Endothelial cell of umbilical vein (primary cell): ENCODE data around the gene DDX31. TPM values are rescaled to one million over a fixed set of nuclear protein-coding genes. Genes with fewer than 3 reads are reported as not detected.

Experiments
- BruUV-seq: library from RNA; stranded (reverse); fragments of 400-500 nt; replicated peaks from 2 replicates; lab custom pipeline; 2021; lab: Mats Ljungman, UMichigan
- CTCF ChIA-PET: fragments of 300-600, 350-600 bp; sonication (Branson Sonifier 250); formaldehyde crosslinking; loops from one replicate; lab custom pipeline; 2021; ENCODE audit warnings: antibody characterized with exemption, inconsistent platforms; lab: Charles Lee
- POLR2A ChIA-PET: fragments of 300-600, 350-600 bp; sonication (Branson Sonifier 250); formaldehyde crosslinking; loops from one replicate; lab custom pipeline; 2021; ENCODE audit warnings: antibody characterized with exemption, inconsistent platforms; lab: Charles Lee
- DNase-seq: peaks from one replicate; pipeline ENCODE4 v3.0.0-alpha.2; 2011; ENCODE audit warnings: low read depth, low spot score
- FAIRE-seq: peaks from 2 replicates; lab custom pipeline; 2011; peaks lifted over from hg19 to GRCh38; lab: Jason Lieb, UNC
- H2AFZ ChIP-seq: 2 replicates; pipeline ENCODE4 v1.6.0; 2012; ENCODE audit warnings: low read depth, low read length, control low read depth, inconsistent platforms
- H3K27ac ChIP-seq: 2 replicates; pipeline ENCODE4 v1.5.1; 2011; ENCODE audit warnings: low read depth, mild to moderate bottlenecking, control low read depth, low read length, moderate library complexity; ENCODE audit not compliant: insufficient read depth
- H3K27me3 ChIP-seq, 2 experiments: 2 replicates each; pipeline versions ENCODE4 v1.6.0 to v1.6.1; 2011; ENCODE audit warnings: low read length in 2 of 2, mixed read lengths in 1 of 2; ENCODE audit not compliant: control insufficient read depth in 2 of 2, insufficient read depth in 2 of 2
- H3K36me3 ChIP-seq, 2 experiments: 2 replicates in 1 of 2; 3 replicates in 1 of 2; pipeline ENCODE4 v1.5.1; 2011; ENCODE audit warnings: low read length in 2 of 2, mild to moderate bottlenecking in 1 of 2, moderate library complexity in 1 of 2; ENCODE audit not compliant: control insufficient read depth in 2 of 2, insufficient read depth in 2 of 2; ENCODE audit errors: extremely low read depth in 1 of 2
- H3K4me1 ChIP-seq: 3 replicates; pipeline ENCODE4 v1.5.1; 2011; ENCODE audit warnings: mild to moderate bottlenecking, low read length; ENCODE audit not compliant: control insufficient read depth, insufficient read depth; ENCODE audit errors: extremely low read depth
- H3K4me2 ChIP-seq: 2 replicates; pipeline ENCODE4 v1.6.1; 2011; ENCODE audit warnings: low read length, control low read depth, mixed read lengths; ENCODE audit not compliant: insufficient read depth
- H3K4me3 ChIP-seq, 3 experiments: fragments of 200-600 bp in 1 of 3; sonication (generic), shearing (Covaris generic) in 1 of 3; replicated peaks in 1 of 3; 2 replicates each; pipeline ENCODE4 v1.5.1; 2011 to 2016; ENCODE audit warnings: control low read depth in 3 of 3, low read length in 3 of 3, mild to moderate bottlenecking in 2 of 3, inconsistent platforms in 1 of 3, low read depth in 1 of 3, moderate library complexity in 1 of 3; ENCODE audit not compliant: insufficient read depth in 1 of 3
- H3K79me2 ChIP-seq: 2 replicates; pipeline ENCODE4 v1.6.0; 2012; ENCODE audit warnings: low read length, inconsistent platforms; ENCODE audit not compliant: control insufficient read depth, insufficient read depth
- H3K9ac ChIP-seq: replicated peaks from 2 replicates; pipeline ENCODE3; 2011; ENCODE audit warnings: low read length, control low read depth; ENCODE audit not compliant: insufficient read depth; ENCODE audit errors: extremely low read depth
- H3K9me1 ChIP-seq: replicated peaks from 3 replicates; pipeline ENCODE4 v1.6.0; 2011; ENCODE audit warnings: mild to moderate bottlenecking, low read length; ENCODE audit not compliant: control insufficient read depth, insufficient read depth; ENCODE audit errors: extremely low read depth
- H3K9me3 ChIP-seq: replicated peaks from 2 replicates; pipeline ENCODE4 v1.5.1; 2012; ENCODE audit warnings: low read length, inconsistent platforms; ENCODE audit not compliant: control insufficient read depth, insufficient read depth
- H4K20me1 ChIP-seq: replicated peaks from 2 replicates; pipeline ENCODE3; 2011; ENCODE audit warnings: mild to moderate bottlenecking, low read length; ENCODE audit not compliant: control insufficient read depth, insufficient read depth; ENCODE audit errors: extremely low read depth
- EZH2 ChIP-seq: IDR thresholded peaks from 2 replicates; pipeline ENCODE4 v1.6.1; 2012; ENCODE audit warnings: borderline replicate concordance, low read depth, mild to moderate bottlenecking, moderate library complexity, low read length, inconsistent platforms; ENCODE audit not compliant: severe bottlenecking
- FOS ChIP-seq: IDR thresholded peaks from 2 replicates; pipeline ENCODE4 v1.6.1; 2011; ENCODE audit warnings: mild to moderate bottlenecking, low read length, moderate library complexity, borderline replicate concordance; ENCODE audit not compliant: insufficient read depth
- GATA2 ChIP-seq: IDR thresholded peaks from 2 replicates; pipeline ENCODE4 v1.7.0; 2011; ENCODE audit warnings: low read depth, mild to moderate bottlenecking, moderate library complexity, mixed read lengths, low read length; ENCODE audit not compliant: insufficient read length, insufficient read depth
- JUN ChIP-seq: IDR thresholded peaks from 2 replicates; pipeline ENCODE4 v1.6.1; 2011; ENCODE audit warnings: borderline replicate concordance, low read depth; ENCODE audit not compliant: insufficient read length, insufficient read depth
- MYC ChIP-seq: IDR thresholded peaks from one replicate; pipeline ENCODE4 v1.6.1; 2011; ENCODE audit warnings: mild to moderate bottlenecking, low read depth, low read length
- POLR2A ChIP-seq: IDR thresholded peaks from 2 replicates; pipeline ENCODE4 v1.6.1; 2012; ENCODE audit warnings: low read depth, mild to moderate bottlenecking, control low read depth, low read length
- POLR2AphosphoS5 ChIP-seq: IDR thresholded peaks from 2 replicates; pipeline ENCODE4 v1.6.1; 2012; ENCODE audit warnings: low read depth, mild to moderate bottlenecking, control low read depth, low read length, moderate library complexity; ENCODE audit not compliant: insufficient read depth
- dilution Hi-C: fragments of 300-500 bp; cut with MboI; formaldehyde crosslinking; loops from one replicate; pipeline ENCODE4 v1.15.0; 2019; ENCODE audit warnings: low sequenced_read_pairs; ENCODE audit not compliant: extremely low pct_ligation_motif_present
- intact Hi-C: fragments of 100-400 bp; cut with micrococcal nuclease; formaldehyde crosslinking; loops from one replicate; pipeline ENCODE4 v1.10.0; 2022
- polyA plus RNA-seq, 4 experiments: library from polyadenylated mRNA; depleted of rRNA in 3 of 4; stranded (reverse) in 3 of 4; unstranded in 1 of 4; fragments of >200 nt; gene quantifications; 2 replicates each; pipeline versions ENCODE4 v1.2.1 to v1.2.3, GENCODE V29; 2011 to 2012; ENCODE audit warnings: missing spikeins in 1 of 4
- total RNA-seq: library from RNA; stranded (reverse); gene quantifications from 2 replicates; pipeline ENCODE4 v1.2.3, GENCODE V29; 2021
- TF ChIP-seq, protein P1 (sequence below): IDR thresholded peaks from 2 replicates; pipeline ENCODE4 v1.6.1; 2011; ENCODE audit not compliant: insufficient read depth, insufficient read length
- TF ChIP-seq, protein P2 (sequence below), 2 donors: IDR thresholded peaks; 1 replicate in 1 of 2; 2 replicates in 1 of 2; pipeline ENCODE4 v1.5.1; 2011; ENCODE audit warnings: low read length in 2 of 2, mild to moderate bottlenecking in 2 of 2, moderate library complexity in 2 of 2, control low read depth in 1 of 2, inconsistent platforms in 1 of 2, low read depth in 1 of 2; ENCODE audit not compliant: insufficient read depth in 1 of 2; ENCODE audit errors: extremely low read depth in 1 of 2

DDX31 gene
- total and polyA plus RNA-seq, 2 donors (not counting 3 experiments of a cell fraction or from before 2014, with no cell fraction given), result 8.0 to 16.3 TPM

DNA sequence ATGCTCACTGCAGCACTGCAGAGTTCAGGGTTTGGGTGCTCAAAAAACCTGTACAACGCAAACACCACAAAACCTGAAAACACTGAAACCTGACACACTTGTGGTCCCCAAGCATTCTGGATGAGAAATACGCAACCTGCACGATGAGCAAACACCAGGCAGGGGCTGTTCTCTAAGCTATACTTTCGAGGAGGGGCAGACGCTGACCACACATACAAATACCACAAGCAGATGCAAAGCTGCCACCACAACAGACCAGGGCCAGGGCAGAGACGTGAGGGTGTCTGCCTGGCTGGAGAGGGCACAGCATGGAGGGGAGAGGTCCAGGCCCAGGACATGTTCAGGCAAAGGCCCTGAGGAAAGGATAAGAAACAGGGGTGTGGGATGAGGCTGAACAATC lies 64.4 kb downstream of the DDX31 start:
- peaks cover 0 to 2% of the 10 kb centered on the region in 2 experiments for H3K36me3 ChIP-seq
- ChIA-PET POLR2A (no interaction called here), CTCF (no interaction called here)
- FAIRE-seq, result no peak
- H4K20me1 ChIP-seq, result no peaks in the 10 kb centered on the region
- no peak overlapping the region for H3K4me3 ChIP-seq
- H3K4me1 ChIP-seq, result no peaks in the 10 kb centered on the region
- intact Hi-C loops (no loop called here), dilution Hi-C loops (no loop called here)
- H3K9me3 ChIP-seq, result no peaks in the 10 kb centered on the region
- no TSS peak for BruUV-seq
- no peak for DNase-seq
- no peaks in the 10 kb centered on the region for H3K79me2 ChIP-seq
- TF ChIP-seq POLR2AphosphoS5 (no peak), FOS (no peak), EZH2 (no peak), JUN (no peak), MYC (no peak), GATA2 (no peak), POLR2A (no peak)
- TF ChIP-seq, protein P1, sequence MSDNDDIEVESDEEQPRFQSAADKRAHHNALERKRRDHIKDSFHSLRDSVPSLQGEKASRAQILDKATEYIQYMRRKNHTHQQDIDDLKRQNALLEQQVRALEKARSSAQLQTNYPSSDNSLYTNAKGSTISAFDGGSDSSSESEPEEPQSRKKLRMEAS, result no peak
- TF ChIP-seq, protein P2, sequence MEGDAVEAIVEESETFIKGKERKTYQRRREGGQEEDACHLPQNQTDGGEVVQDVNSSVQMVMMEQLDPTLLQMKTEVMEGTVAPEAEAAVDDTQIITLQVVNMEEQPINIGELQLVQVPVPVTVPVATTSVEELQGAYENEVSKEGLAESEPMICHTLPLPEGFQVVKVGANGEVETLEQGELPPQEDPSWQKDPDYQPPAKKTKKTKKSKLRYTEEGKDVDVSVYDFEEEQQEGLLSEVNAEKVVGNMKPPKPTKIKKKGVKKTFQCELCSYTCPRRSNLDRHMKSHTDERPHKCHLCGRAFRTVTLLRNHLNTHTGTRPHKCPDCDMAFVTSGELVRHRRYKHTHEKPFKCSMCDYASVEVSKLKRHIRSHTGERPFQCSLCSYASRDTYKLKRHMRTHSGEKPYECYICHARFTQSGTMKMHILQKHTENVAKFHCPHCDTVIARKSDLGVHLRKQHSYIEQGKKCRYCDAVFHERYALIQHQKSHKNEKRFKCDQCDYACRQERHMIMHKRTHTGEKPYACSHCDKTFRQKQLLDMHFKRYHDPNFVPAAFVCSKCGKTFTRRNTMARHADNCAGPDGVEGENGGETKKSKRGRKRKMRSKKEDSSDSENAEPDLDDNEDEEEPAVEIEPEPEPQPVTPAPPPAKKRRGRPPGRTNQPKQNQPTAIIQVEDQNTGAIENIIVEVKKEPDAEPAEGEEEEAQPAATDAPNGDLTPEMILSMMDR (IDR thresholded peaks at IDR 0.05; ENCODE audit: extremely low read depth in 1 of 2, insufficient read depth in 1 of 2, low read depth in 1 of 2, low read length in 2 of 2), result no peak
- H3K27me3 ChIP-seq, result no peaks in the 10 kb centered on the region
- H3K27ac ChIP-seq, result no peak overlapping the region
- H2AFZ ChIP-seq, result no peak overlapping the region
- H3K9ac ChIP-seq, result no peak overlapping the region
- no peaks in the 10 kb centered on the region for H3K9me1 ChIP-seq
- no peak overlapping the region for H3K4me2 ChIP-seq
